ENCODE data around the gene GOLPH3. TPM values are rescaled to one million over a fixed set of nuclear protein-coding genes. Genes with fewer than 3 reads are reported as not detected.
A peak's percentile ranks its signal among the peaks of the same experiment; 100 is the strongest.
"Not testable (repeated sequence)": the region's sequence is repeated elsewhere in the genome, so short reads cannot be mapped to it uniquely, and the experiment has no call there.

GOLPH3 gene
- total and polyA plus RNA-seq, 9 donors, result 40.3 to 71.9 (median 55.5) TPM

GRCh38 chr5:32123889-32124676 is 50.0 kb downstream of the GOLPH3 start:
- no peak for DNase-seq
- Histone ChIP-seq H3K27me3 (ENCODE audit: control insufficient read depth, insufficient read depth, low read length) (no peaks in the 10 kb centered on the region), H3K4me3 (ENCODE audit: low read length) (no peak overlapping the region), H3K4me1 (ENCODE audit: control insufficient read depth, insufficient read depth, low read length) (no peaks in the 10 kb centered on the region), H3K36me3 (ENCODE audit: control insufficient read depth, insufficient read depth, low read length) (peaks cover 18% of the 10 kb centered on the region), H3K9me3 (replicated peaks; ENCODE audit: control insufficient read depth, low read depth, low read length) (no peaks in the 10 kb centered on the region), H3K27ac (ENCODE audit: low read length) (no peak overlapping the region)
- WGBS (ENCODE audit: insufficient coverage), result no CpG with 5 or more reads among the region's 6 CpGs

GRCh38 chr5:32123058-32123805 is 50.9 kb downstream of the GOLPH3 start:
- H3K9me3 ChIP-seq (replicated peaks; ENCODE audit: control insufficient read depth, low read depth, low read length), result no peaks in the 10 kb centered on the region
- H3K4me3 ChIP-seq (ENCODE audit: low read length), result no peak overlapping the region
- peaks cover 20% of the 10 kb centered on the region for H3K36me3 ChIP-seq (ENCODE audit: control insufficient read depth, insufficient read depth, low read length)
- no peak overlapping the region for H3K27ac ChIP-seq (ENCODE audit: low read length)
- H3K4me1 ChIP-seq (ENCODE audit: control insufficient read depth, insufficient read depth, low read length), result no peaks in the 10 kb centered on the region
- no peaks in the 10 kb centered on the region for H3K27me3 ChIP-seq (ENCODE audit: control insufficient read depth, insufficient read depth, low read length)
- 100% methylated on average over 1 of the region's 8 CpGs for WGBS (ENCODE audit: insufficient coverage)
- DNase-seq, result no peak

DNA sequence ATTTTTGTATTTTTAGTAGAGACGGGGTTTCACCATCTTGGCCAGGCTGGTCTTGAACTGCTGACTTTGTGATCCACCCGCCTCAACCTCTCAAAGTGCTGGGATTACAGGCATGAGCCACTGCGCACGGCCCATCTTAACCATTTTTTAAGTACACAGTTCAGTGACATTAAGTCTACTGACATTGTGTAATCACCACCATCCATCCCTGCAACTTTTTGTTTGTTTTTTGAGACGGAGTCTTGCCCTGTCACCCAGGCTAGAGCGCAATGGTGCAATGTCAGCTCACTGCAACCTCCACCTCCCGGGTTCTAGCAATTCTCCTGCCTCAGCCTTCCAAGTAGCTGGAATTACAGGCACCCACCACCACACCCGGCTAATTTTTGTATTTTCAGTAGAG is 55.2 kb downstream of the GOLPH3 start:
- H3K4me3 ChIP-seq (ENCODE audit: low read length); H3K27ac ChIP-seq (ENCODE audit: low read length); DNase-seq; H3K27me3 ChIP-seq (ENCODE audit: control insufficient read depth, insufficient read depth, low read length); H3K36me3 ChIP-seq (ENCODE audit: control insufficient read depth, insufficient read depth, low read length); H3K9me3 ChIP-seq (replicated peaks; ENCODE audit: control insufficient read depth, low read depth, low read length); H3K4me1 ChIP-seq (ENCODE audit: control insufficient read depth, insufficient read depth, low read length): not testable (repeated sequence)
- 95% methylated on average over 6 of the region's 8 CpGs for WGBS (ENCODE audit: insufficient coverage)

GRCh38 chr5:32116574-32117313 is 57.4 kb downstream of the GOLPH3 start:
- DNase-seq, result no peak
- Histone ChIP-seq H3K4me1 (ENCODE audit: control insufficient read depth, insufficient read depth, low read length) (no peaks in the 10 kb centered on the region), H3K27ac (ENCODE audit: low read length) (no peak overlapping the region), H3K27me3 (ENCODE audit: control insufficient read depth, insufficient read depth, low read length) (no peaks in the 10 kb centered on the region), H3K9me3 (replicated peaks; ENCODE audit: control insufficient read depth, low read depth, low read length) (no peaks in the 10 kb centered on the region), H3K4me3 (ENCODE audit: low read length) (no peak overlapping the region), H3K36me3 (ENCODE audit: control insufficient read depth, insufficient read depth, low read length) (peaks cover 21% of the 10 kb centered on the region)
- 86% methylated on average over 1 of the region's 4 CpGs for WGBS (ENCODE audit: insufficient coverage)

DNA sequence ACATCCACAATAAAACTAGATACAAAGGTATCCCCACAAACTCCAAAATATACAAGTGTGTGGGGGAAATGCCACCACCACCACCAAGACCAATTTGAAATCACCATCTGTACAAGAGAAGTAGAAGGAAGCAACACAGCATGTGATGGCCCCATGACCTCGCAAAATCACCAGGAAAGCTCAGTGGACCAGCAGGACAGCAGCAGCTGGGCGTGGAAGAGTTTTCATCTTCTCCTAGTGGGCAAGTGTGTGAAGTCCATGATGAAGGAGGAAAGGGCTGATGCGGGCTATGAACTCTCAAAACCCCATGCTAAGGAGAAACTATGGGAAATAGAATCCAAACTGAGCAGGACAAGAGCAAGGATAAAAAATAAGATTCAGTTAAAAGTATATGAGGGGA is 58.1 kb downstream of the GOLPH3 start:
- Histone ChIP-seq H3K27ac (ENCODE audit: low read length) (no peak overlapping the region), H3K27me3 (ENCODE audit: control insufficient read depth, insufficient read depth, low read length) (no peaks in the 10 kb centered on the region), H3K4me3 (ENCODE audit: low read length) (no peak overlapping the region), H3K4me1 (ENCODE audit: control insufficient read depth, insufficient read depth, low read length) (no peaks in the 10 kb centered on the region), H3K36me3 (ENCODE audit: control insufficient read depth, insufficient read depth, low read length) (peaks cover 27% of the 10 kb centered on the region), H3K9me3 (replicated peaks; ENCODE audit: control insufficient read depth, low read depth, low read length) (no peaks in the 10 kb centered on the region)
- 83% methylated on average over 1 of the region's 3 CpGs for WGBS (ENCODE audit: insufficient coverage)
- DNase-seq, result no peak

DNA sequence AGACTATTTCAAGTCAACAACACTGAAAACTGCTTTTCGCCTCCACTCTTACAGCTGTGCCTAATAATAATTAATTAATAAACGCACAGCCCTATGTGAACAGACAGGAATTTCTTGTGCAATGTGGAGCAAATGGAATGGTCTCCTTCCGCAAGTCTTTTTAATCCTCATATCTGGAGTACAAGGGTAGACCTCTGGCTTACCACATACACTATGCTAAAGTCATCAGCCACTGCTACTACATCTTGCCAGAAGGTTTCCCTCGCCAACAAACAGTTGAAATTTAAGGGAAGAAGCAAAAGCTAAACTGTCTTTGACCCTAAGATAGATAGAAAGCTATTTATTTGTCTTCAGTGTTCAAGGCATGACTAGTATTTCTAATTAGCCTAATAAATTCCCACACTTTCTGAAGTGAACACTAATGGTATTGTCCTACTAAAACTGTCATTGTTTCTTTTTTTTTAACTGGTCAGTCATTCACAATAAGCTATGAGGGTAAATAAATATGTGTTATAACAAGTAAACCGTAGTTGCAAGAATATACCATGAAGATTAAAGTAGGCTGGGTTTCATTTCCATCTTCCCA is 63.9 kb downstream of the GOLPH3 start:
- Histone ChIP-seq H3K4me3 (ENCODE audit: low read length) (no peak overlapping the region), H3K27me3 (ENCODE audit: control insufficient read depth, insufficient read depth, low read length) (no peaks in the 10 kb centered on the region), H3K4me1 (ENCODE audit: control insufficient read depth, insufficient read depth, low read length) (no peaks in the 10 kb centered on the region), H3K27ac (ENCODE audit: low read length) (no peak overlapping the region), H3K9me3 (replicated peaks; ENCODE audit: control insufficient read depth, low read depth, low read length) (no peaks in the 10 kb centered on the region), H3K36me3 (ENCODE audit: control insufficient read depth, insufficient read depth, low read length) (peaks cover 52% of the 10 kb centered on the region)
- no CpG with 5 or more reads among the region's 5 CpGs for WGBS (ENCODE audit: insufficient coverage)
- peak; percentile 65 for DNase-seq

DNA sequence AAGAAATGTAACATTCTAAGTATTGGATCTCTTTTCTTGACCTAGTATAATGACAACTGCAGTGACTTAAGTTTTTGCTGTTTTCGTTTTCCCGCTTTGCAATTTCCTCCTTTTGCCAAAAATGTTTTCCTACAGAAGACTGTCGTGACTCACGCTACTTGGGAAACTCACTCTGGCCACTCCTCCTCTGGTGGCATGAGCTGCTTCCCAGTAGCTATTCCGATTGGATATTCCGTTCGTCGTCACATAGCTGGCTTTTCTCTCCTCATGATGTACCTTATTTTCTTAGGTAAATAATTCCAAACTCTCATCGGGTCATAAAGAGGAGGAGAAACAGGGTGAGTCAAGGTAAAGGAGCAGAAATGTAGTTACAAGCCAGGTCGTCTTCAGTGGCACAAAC is 64.9 kb downstream of the GOLPH3 start:
- peaks cover 57% of the 10 kb centered on the region for H3K36me3 ChIP-seq (ENCODE audit: control insufficient read depth, insufficient read depth, low read length)
- no peak overlapping the region for H3K4me3 ChIP-seq (ENCODE audit: low read length)
- no peak overlapping the region for H3K27ac ChIP-seq (ENCODE audit: low read length)
- no peaks in the 10 kb centered on the region for H3K27me3 ChIP-seq (ENCODE audit: control insufficient read depth, insufficient read depth, low read length)
- H3K9me3 ChIP-seq (replicated peaks; ENCODE audit: control insufficient read depth, low read depth, low read length), result no peaks in the 10 kb centered on the region
- no peaks in the 10 kb centered on the region for H3K4me1 ChIP-seq (ENCODE audit: control insufficient read depth, insufficient read depth, low read length)
- 75% methylated on average over 5 of the region's 10 CpGs for WGBS (ENCODE audit: insufficient coverage)
- DNase-seq, result no peak

GRCh38 chr5:32108167-32108566 is 66.0 kb downstream of the GOLPH3 start:
- H3K27me3 ChIP-seq (ENCODE audit: control insufficient read depth, insufficient read depth, low read length), result no peaks in the 10 kb centered on the region
- no peak overlapping the region for H3K27ac ChIP-seq (ENCODE audit: low read length)
- no peaks in the 10 kb centered on the region for H3K4me1 ChIP-seq (ENCODE audit: control insufficient read depth, insufficient read depth, low read length)
- H3K36me3 ChIP-seq (ENCODE audit: control insufficient read depth, insufficient read depth, low read length), result peaks cover 61% of the 10 kb centered on the region
- no peak for DNase-seq
- no peaks in the 10 kb centered on the region for H3K9me3 ChIP-seq (replicated peaks; ENCODE audit: control insufficient read depth, low read depth, low read length)
- WGBS (ENCODE audit: insufficient coverage), result no CpG with 5 or more reads among the region's 4 CpGs
- no peak overlapping the region for H3K4me3 ChIP-seq (ENCODE audit: low read length)

DNA sequence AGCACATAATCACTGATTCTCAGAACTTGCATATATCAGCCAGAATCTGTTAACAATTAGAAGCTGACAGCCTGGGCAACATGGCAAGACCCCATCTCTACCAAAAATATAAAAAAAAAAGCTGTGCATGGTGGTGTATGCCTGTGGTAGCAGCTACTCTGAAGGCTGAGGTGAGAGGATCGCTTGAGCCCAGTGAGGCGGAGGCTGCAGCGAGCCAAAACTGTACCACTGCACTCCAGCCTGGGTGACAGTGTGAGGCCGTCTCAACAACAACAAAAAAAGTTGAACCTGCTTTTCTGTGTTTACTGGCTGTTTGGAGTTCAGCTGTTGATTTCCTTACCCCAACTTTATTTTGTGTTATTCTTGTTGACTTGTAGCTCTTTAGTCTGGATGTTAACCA is 66.8 kb downstream of the GOLPH3 start:
- Histone ChIP-seq H3K4me1 (ENCODE audit: control insufficient read depth, insufficient read depth, low read length) (no peaks in the 10 kb centered on the region), H3K36me3 (ENCODE audit: control insufficient read depth, insufficient read depth, low read length) (peaks cover 62% of the 10 kb centered on the region), H3K9me3 (replicated peaks; ENCODE audit: control insufficient read depth, low read depth, low read length) (no peaks in the 10 kb centered on the region), H3K27ac (ENCODE audit: low read length) (no peak overlapping the region), H3K27me3 (ENCODE audit: control insufficient read depth, insufficient read depth, low read length) (no peaks in the 10 kb centered on the region), H3K4me3 (ENCODE audit: low read length) (no peak overlapping the region)
- no peak for DNase-seq
- 100% methylated on average over 3 of the region's 4 CpGs for WGBS (ENCODE audit: insufficient coverage)

DNA sequence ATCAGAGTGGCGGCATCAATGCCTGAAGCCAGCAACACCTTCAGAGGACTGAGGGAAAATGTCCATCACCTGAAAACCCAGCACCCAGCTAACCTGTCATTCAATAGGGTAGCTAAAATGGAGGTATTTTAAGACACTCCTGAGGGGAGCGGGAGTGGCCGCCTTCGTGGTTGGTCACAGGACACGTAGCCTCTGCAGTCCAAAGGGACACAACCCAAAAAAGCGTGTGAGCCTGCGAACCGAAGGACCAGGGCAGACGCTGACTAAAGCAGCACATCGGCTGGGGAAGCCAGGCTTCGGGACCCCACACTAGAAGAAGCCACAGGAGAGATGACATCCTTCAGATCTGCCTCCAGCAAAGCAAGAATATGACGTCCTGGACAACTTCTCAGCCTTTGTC is 70.6 kb downstream of the GOLPH3 start:
- no peaks in the 10 kb centered on the region for H3K9me3 ChIP-seq (replicated peaks; ENCODE audit: control insufficient read depth, low read depth, low read length)
- no peak overlapping the region for H3K4me3 ChIP-seq (ENCODE audit: low read length)
- H3K27me3 ChIP-seq (ENCODE audit: control insufficient read depth, insufficient read depth, low read length), result no peaks in the 10 kb centered on the region
- no peak overlapping the region for H3K27ac ChIP-seq (ENCODE audit: low read length)
- peaks cover 6% of the 10 kb centered on the region for H3K4me1 ChIP-seq (ENCODE audit: control insufficient read depth, insufficient read depth, low read length)
- no peak for DNase-seq
- H3K36me3 ChIP-seq (ENCODE audit: control insufficient read depth, insufficient read depth, low read length), result peaks cover 67% of the 10 kb centered on the region
- WGBS (ENCODE audit: insufficient coverage), result 88% methylated on average over 9 of the region's 12 CpGs

All from muscle of leg (tissue), 11 donors.